HepG2 (cell line): ENCODE measurements around the gene ARMH2. TPM values are rescaled to one million over a fixed set of nuclear protein-coding genes. Genes with fewer than 3 reads are reported as not detected.

Source experiments
- ARID3A ChIP-seq: IDR thresholded peaks from 2 replicates; pipeline ENCODE4 v1.6.1; 2012; ENCODE audit warnings: low read depth, low read length, improper control_type of control experiment
- ATF4 ChIP-seq, 2 experiments: fragments of 450-650 bp in 1 of 2; sonication (generic) in 1 of 2; formaldehyde crosslinking; IDR thresholded peaks; 2 replicates each; pipeline versions ENCODE4 v1.5.0 to v1.8.0; 2020 to 2022; ENCODE audit warnings: mild to moderate bottlenecking in 1 of 2, missing genetic modification reagents in 1 of 2
- EP300 ChIP-seq, 3 experiments: sonication (generic) in 1 of 3; formaldehyde crosslinking in 1 of 3; IDR thresholded peaks; 2 replicates each; pipeline versions ENCODE4 v1.5.1 to v1.6.1; 2011 to 2020; ENCODE audit warnings: low read depth in 2 of 3, low read length in 2 of 3, borderline replicate concordance in 1 of 3, improper control_type of control experiment in 1 of 3, mild to moderate bottlenecking in 1 of 3, missing genetic modification reagents in 1 of 3, moderate library complexity in 1 of 3
- FOXA1 ChIP-seq, 2 experiments: fragments of 450-650 bp in 1 of 2; sonication (generic) in 1 of 2; formaldehyde crosslinking in 1 of 2; IDR thresholded peaks; 2 replicates each; pipeline versions ENCODE4 v1.4.0 to v1.6.1; 2016 to 2020; ENCODE audit warnings: missing genetic modification reagents in 1 of 2
- FOXA3 ChIP-seq: IDR thresholded peaks from 2 replicates; pipeline ENCODE4 v1.6.1; 2016; ENCODE audit warnings: missing genetic modification reagents, missing compliant biosample characterization
- FOXJ3 ChIP-seq: sonication (generic); formaldehyde crosslinking; IDR thresholded peaks from 2 replicates; pipeline ENCODE4 v1.4.0; 2020; ENCODE audit warnings: missing genetic modification reagents, mild to moderate bottlenecking, borderline replicate concordance
- HNF4A ChIP-seq: sonication (generic); formaldehyde crosslinking; IDR thresholded peaks from 2 replicates; pipeline ENCODE4 v1.4.0; 2020; ENCODE audit warnings: missing genetic modification reagents
- PTBP1 ChIP-seq: fragments of 200-400 bp; formaldehyde crosslinking; IDR thresholded peaks from 2 replicates; pipeline ENCODE4 v1.6.1; 2018; ENCODE audit warnings: low read length, low read depth; ENCODE audit not compliant: poor library complexity, severe bottlenecking
- ZNF292 ChIP-seq: sonication (generic); formaldehyde crosslinking; IDR thresholded peaks from 2 replicates; pipeline ENCODE4 v1.8.1; 2022; ENCODE audit warnings: mild to moderate bottlenecking, low read depth, missing genetic modification reagents, borderline replicate concordance
- ZNF546 ChIP-seq: sonication (generic); formaldehyde crosslinking; conservative IDR thresholded peaks from 2 replicates; pipeline ENCODE4 v1.8.1; 2023; ENCODE audit warnings: mild to moderate bottlenecking, missing genetic modification reagents
- ZNF660 ChIP-seq: sonication (generic); formaldehyde crosslinking; IDR thresholded peaks from 2 replicates; pipeline ENCODE4 v1.5.1; 2020; ENCODE audit warnings: mild to moderate bottlenecking, low read depth, missing genetic modification reagents, borderline replicate concordance
- ZNF761 ChIP-seq: sonication (generic); formaldehyde crosslinking; conservative IDR thresholded peaks from 2 replicates; pipeline ENCODE4 v1.4.0; 2020; ENCODE audit warnings: mild to moderate bottlenecking, missing genetic modification reagents
- polyA plus RNA-seq, 8 experiments: library from polyadenylated mRNA; depleted of rRNA in 3 of 8; stranded (reverse) in 7 of 8; unstranded in 1 of 8; fragments of >200 nt; fragmentation: Illumina TruSeq in 4 of 8; extraction: Trizol in 4 of 8; gene quantifications; 2 replicates each; pipeline versions ENCODE4 v1.2.1 to v1.2.3, GENCODE V29; 2011 to 2016; ENCODE audit warnings: low read depth in 4 of 8, missing spikeins in 1 of 8, mixed read lengths in 1 of 8; ENCODE audit not compliant: insufficient read depth in 1 of 8
- total RNA-seq, 5 experiments: library from RNA; depleted of rRNA; stranded (reverse); fragments of >200 nt; fragmentation: Illumina TruSeq; extraction: Trizol; gene quantifications; 2 replicates each; pipeline ENCODE4 v1.2.3, GENCODE V29; 2016; ENCODE audit warnings: low read depth in 1 of 5
- TF ChIP-seq, protein P1 (sequence below): sonication (generic); formaldehyde crosslinking; IDR thresholded peaks from 2 replicates; pipeline ENCODE4 v1.4.0; 2020; ENCODE audit warnings: missing genetic modification reagents, mild to moderate bottlenecking, borderline replicate concordance
- TF ChIP-seq, protein P2 (sequence below): sonication (generic); formaldehyde crosslinking; IDR thresholded peaks from 2 replicates; pipeline ENCODE4 v1.5.1; 2020; ENCODE audit warnings: missing genetic modification reagents, mild to moderate bottlenecking, borderline replicate concordance
- TF ChIP-seq, protein P3 (sequence below): sonication (generic); formaldehyde crosslinking; IDR thresholded peaks from 2 replicates; pipeline ENCODE4 v1.4.0; 2020; ENCODE audit warnings: missing genetic modification reagents
- TF ChIP-seq, protein P4 (sequence below): sonication (generic); formaldehyde crosslinking; IDR thresholded peaks from 2 replicates; pipeline ENCODE4 v1.5.0; 2020; ENCODE audit warnings: missing genetic modification reagents

The ARMH2 gene
- total and polyA plus RNA-seq, 2 of the 13 experiments (the other 11 are each of a cell fraction or from before 2014, with no cell fraction given), result not detected

- TF ChIP-seq EP300 (IDR thresholded peaks at IDR 0.05; ENCODE audit: low read depth in 2 of 2, low read length in 2 of 2) (0 out of 4 replicates have a peak, but pooled peaks of 1 of the 2 experiments have one; percentile 30), EP300 (CRISPR knock-in tag; IDR thresholded peaks at IDR 0.05; ENCODE audit: borderline replicate concordance) (no peak), ATF4 (CRISPR knock-in tag; IDR thresholded peaks at IDR 0.05) (0 out of 4 replicates have a peak, but pooled peaks of 1 of the 2 experiments have one; percentile 23), ZNF292 (CRISPR knock-in tag) (no peak), HNF4A (CRISPR knock-in tag) (peak; percentile 19; the same call in 1 of the 2 replicates), ARID3A (peak; percentile 73), PTBP1 (no peak), FOXJ3 (CRISPR knock-in tag) (peak; percentile 45; the same call in 1 of the 2 replicates), ZNF761 (CRISPR knock-in tag) (no peak), ZNF660 (CRISPR knock-in tag) (no peak), FOXA1 (IDR thresholded peaks at IDR 0.05) (no peak), FOXA1 (CRISPR knock-in tag; IDR thresholded peaks at IDR 0.05) (peak; percentile 63; the same call in 1 of the 2 replicates), ZNF546 (CRISPR knock-in tag) (no peak), FOXA3 (CRISPR knock-in tag) (peak; percentile 37; the same call in 1 of the 2 replicates)
- TF ChIP-seq, protein P1, sequence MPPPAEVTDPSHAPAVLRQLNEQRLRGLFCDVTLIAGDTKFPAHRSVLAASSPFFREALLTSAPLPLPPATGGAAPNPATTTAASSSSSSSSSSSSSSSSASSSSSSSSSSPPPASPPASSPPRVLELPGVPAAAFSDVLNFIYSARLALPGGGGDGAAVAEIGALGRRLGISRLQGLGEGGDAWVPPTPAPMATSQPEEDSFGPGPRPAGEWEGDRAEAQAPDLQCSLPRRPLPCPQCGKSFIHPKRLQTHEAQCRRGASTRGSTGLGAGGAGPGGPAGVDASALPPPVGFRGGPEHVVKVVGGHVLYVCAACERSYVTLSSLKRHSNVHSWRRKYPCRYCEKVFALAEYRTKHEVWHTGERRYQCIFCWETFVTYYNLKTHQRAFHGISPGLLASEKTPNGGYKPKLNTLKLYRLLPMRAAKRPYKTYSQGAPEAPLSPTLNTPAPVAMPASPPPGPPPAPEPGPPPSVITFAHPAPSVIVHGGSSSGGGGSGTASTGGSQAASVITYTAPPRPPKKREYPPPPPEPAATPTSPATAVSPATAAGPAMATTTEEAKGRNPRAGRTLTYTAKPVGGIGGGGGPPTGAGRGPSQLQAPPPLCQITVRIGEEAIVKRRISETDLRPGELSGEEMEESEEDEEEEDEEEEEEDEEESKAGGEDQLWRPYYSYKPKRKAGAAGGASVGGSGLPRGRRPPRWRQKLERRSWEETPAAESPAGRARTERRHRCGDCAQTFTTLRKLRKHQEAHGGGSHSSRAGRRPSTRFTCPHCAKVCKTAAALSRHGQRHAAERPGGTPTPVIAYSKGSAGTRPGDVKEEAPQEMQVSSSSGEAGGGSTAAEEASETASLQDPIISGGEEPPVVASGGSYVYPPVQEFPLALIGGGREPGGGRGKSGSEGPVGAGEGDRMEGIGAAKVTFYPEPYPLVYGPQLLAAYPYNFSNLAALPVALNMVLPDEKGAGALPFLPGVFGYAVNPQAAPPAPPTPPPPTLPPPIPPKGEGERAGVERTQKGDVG (CRISPR knock-in tag), result no peak
- TF ChIP-seq, protein P2, sequence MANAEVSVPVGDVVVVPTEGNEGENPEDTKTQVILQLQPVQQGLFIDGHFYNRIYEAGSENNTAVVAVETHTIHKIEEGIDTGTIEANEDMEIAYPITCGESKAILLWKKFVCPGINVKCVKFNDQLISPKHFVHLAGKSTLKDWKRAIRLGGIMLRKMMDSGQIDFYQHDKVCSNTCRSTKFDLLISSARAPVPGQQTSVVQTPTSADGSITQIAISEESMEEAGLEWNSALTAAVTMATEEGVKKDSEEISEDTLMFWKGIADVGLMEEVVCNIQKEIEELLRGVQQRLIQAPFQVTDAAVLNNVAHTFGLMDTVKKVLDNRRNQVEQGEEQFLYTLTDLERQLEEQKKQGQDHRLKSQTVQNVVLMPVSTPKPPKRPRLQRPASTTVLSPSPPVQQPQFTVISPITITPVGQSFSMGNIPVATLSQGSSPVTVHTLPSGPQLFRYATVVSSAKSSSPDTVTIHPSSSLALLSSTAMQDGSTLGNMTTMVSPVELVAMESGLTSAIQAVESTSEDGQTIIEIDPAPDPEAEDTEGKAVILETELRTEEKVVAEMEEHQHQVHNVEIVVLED, result no peak
- TF ChIP-seq, protein P3, sequence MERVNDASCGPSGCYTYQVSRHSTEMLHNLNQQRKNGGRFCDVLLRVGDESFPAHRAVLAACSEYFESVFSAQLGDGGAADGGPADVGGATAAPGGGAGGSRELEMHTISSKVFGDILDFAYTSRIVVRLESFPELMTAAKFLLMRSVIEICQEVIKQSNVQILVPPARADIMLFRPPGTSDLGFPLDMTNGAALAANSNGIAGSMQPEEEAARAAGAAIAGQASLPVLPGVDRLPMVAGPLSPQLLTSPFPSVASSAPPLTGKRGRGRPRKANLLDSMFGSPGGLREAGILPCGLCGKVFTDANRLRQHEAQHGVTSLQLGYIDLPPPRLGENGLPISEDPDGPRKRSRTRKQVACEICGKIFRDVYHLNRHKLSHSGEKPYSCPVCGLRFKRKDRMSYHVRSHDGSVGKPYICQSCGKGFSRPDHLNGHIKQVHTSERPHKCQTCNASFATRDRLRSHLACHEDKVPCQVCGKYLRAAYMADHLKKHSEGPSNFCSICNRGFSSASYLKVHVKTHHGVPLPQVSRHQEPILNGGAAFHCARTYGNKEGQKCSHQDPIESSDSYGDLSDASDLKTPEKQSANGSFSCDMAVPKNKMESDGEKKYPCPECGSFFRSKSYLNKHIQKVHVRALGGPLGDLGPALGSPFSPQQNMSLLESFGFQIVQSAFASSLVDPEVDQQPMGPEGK, result no peak
- TF ChIP-seq, protein P4, sequence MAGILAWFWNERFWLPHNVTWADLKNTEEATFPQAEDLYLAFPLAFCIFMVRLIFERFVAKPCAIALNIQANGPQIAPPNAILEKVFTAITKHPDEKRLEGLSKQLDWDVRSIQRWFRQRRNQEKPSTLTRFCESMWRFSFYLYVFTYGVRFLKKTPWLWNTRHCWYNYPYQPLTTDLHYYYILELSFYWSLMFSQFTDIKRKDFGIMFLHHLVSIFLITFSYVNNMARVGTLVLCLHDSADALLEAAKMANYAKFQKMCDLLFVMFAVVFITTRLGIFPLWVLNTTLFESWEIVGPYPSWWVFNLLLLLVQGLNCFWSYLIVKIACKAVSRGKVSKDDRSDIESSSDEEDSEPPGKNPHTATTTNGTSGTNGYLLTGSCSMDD (CRISPR knock-in tag), result no peak
Measured at GRCh38 chr6:24779416-24780016, 19.2 kb downstream of the ARMH2 start (continued).
